Measurements from ENCODE around the gene NT5C3A. TPM values are rescaled to one million over a fixed set of nuclear protein-coding genes. Genes with fewer than 3 reads are reported as not detected.

Gene NT5C3A
- total RNA-seq (2014; rRNA removed; shearing (Covaris generic)) (28.5 and 36.8 TPM in 2 replicates), polyA plus RNA-seq (2016; fragmentation: Nextera tagmentation; extraction: Ambion mirVana) (42.8 and 45.8 TPM in 2 replicates)
- long read RNA-seq, transcript NT5C3A-201 (9 exons, 1,704 nt), result major isoform, 33 of 77 reads
- long read RNA-seq, transcript NT5C3A-204 (10 exons, 1,759 nt), result minor isoform, 25 of 77 reads
- long read RNA-seq, partial matches to known transcripts, result 11 of 77 reads
- long read RNA-seq, other reads (novel, unspliced or antisense), result 8 of 77 reads

DNA sequence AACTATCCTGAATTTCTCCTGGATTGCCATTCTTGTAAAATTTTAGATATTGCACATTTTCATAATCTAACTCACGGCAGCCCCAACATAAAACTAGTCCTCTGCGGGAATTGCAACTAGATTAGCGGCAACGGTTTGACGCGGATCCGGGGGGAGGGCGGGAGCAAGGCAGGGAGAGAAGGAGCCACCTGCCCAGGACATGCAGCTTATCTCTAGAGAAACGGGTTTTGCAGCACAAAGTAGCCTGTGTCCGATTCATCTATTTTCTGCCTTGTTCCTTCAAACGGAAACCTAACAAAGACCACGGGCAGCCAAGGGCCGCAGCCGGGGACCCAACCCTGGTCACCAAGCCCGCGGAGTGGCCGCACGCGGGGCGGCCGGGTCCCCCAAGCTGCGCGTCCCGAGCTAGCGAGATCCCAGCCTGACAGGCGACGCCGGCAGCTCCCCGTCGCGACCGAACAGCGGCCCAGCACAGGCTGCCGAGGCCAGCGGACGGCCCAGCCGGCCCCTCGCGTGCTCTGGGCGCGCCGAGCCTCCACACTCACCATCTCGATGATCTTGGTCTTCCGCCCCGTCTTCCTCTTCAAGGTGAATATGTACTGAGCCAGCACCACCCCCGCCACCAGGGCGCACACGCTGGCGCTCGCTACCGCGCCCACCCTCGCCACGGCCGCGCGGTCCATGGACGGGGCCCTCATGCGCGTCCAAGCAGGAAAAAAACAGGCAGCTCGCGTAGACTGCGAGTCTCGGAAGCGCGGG lies at the start of gene NT5C3A:
NT5C3A (minus strand) TSS at position 754 of the 759 bp plus-strand sequence; CDS start at position 683, 71 bp downstream.
- H3F3A ChIP-seq (replicated peaks; ENCODE audit: low read depth), result no peaks in the 10 kb centered on the region
- DNase-seq (ENCODE audit: low spot score), result peak; percentile 64
- peaks cover 33% of the 10 kb centered on the region for H3K9me3 Mint-ChIP-seq
- H3K79me2 ChIP-seq (replicated peaks; ENCODE audit: insufficient read depth), result peaks cover 51% of the 10 kb centered on the region
- H3K4me2 ChIP-seq, result peak within 1 kb of the TSS; percentile 81
- peaks cover 17% of the 10 kb centered on the region; the same call in 1 of the 2 replicates for H3K4me1 ChIP-seq (ENCODE audit: insufficient read depth)
- H3K36me3 Mint-ChIP-seq (ENCODE audit: low read depth), result peaks cover 24% of the 10 kb centered on the region
- peak within 1 kb of the TSS; percentile 56 for H3K27ac ChIP-seq (ENCODE audit: low read depth)
- H3K4me1 Mint-ChIP-seq, result peaks cover 15% of the 10 kb centered on the region
- ATAC-seq, result peak; percentile 49
- peak within 1 kb of the TSS; percentile 96 for H3K27ac Mint-ChIP-seq
- H3K36me3 ChIP-seq (ENCODE audit: insufficient read depth), result no peaks in the 10 kb centered on the region
- peaks cover 4% of the 10 kb centered on the region; the same call in 1 of the 2 replicates for H3K9me2 ChIP-seq (ENCODE audit: insufficient read depth)
- TF ChIP-seq POLR2AphosphoS5 (IDR thresholded peaks at IDR 0.05; ENCODE audit: low read depth) (peak; percentile 71), NANOG (IDR thresholded peaks at IDR 0.05; ENCODE audit: borderline replicate concordance) (no peak), EZH2phosphoT487 (IDR thresholded peaks at IDR 0.05; ENCODE audit: unreplicated experiment) (no peak), STAT1 (IDR thresholded peaks at IDR 0.05; ENCODE audit: unreplicated experiment) (no peak), EZH2 (IDR thresholded peaks at IDR 0.05; ENCODE audit: low read depth, unreplicated experiment) (no peak)
- peak within 1 kb of the TSS; percentile 94 for H3K4me3 Mint-ChIP-seq
- H3K27me3 Mint-ChIP-seq (ENCODE audit: insufficient read depth, low read depth, poor library complexity), result peaks cover 6% of the 10 kb centered on the region
- H4K20me1 ChIP-seq (replicated peaks; ENCODE audit: insufficient read depth), result peaks cover 34% of the 10 kb centered on the region
- H3K27me3 ChIP-seq (ENCODE audit: insufficient read depth), result no peaks in the 10 kb centered on the region
- peak within 1 kb of the TSS; percentile 83 for H2AFZ ChIP-seq
- H3K4me3 ChIP-seq, result peak within 1 kb of the TSS; percentile 73

DNA sequence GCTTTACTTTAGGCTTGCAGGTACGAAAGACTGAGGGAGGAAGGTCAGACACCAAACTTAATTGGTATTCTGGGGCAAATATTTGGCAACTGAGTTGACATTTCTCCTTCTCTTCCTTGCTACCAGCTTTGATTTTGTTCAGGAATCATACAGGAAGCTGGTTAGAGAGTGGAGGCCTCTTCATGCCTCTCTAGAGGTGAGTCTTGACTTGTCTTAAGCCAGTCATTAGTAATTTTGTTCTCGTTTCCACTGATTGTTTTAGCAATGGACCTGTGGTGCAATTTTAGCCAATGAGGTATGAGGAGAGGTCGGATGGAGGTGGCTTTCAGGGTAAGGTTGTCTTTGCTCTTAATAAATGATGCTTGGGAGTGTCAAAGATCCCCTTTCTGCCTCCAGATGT lies 49.0 kb upstream of the NT5C3A start:
- Mint-ChIP-seq H3K27ac (no peak overlapping the region), H3K4me3 (no peak overlapping the region), H3K9me3 (no peaks in the 10 kb centered on the region), H3K27me3 (ENCODE audit: insufficient read depth, low read depth, poor library complexity) (peaks cover 6% of the 10 kb centered on the region), H3K4me1 (peaks cover 25% of the 10 kb centered on the region; the same call in 2 of the 3 replicates), H3K36me3 (ENCODE audit: low read depth) (no peaks in the 10 kb centered on the region)
- Histone ChIP-seq H3K36me3 (ENCODE audit: insufficient read depth) (no peaks in the 10 kb centered on the region), H3K4me1 (ENCODE audit: insufficient read depth) (peaks cover 11% of the 10 kb centered on the region), H4K20me1 (replicated peaks; ENCODE audit: insufficient read depth) (peaks cover 13% of the 10 kb centered on the region), H3K4me2 (no peak overlapping the region), H3F3A (replicated peaks; ENCODE audit: low read depth) (0 out of 2 replicates have a peak, but pooled peaks cover 3% of the 10 kb centered on the region), H3K9me2 (ENCODE audit: insufficient read depth) (no peaks in the 10 kb centered on the region), H3K27ac (ENCODE audit: low read depth) (no peak overlapping the region), H3K79me2 (replicated peaks; ENCODE audit: insufficient read depth) (peaks cover 19% of the 10 kb centered on the region), H3K4me3 (no peak overlapping the region), H3K27me3 (ENCODE audit: insufficient read depth) (peaks cover 17% of the 10 kb centered on the region), H2AFZ (no peak overlapping the region)
- ATAC-seq (no peak), DNase-seq (ENCODE audit: low spot score) (no peak)
- TF ChIP-seq POLR2AphosphoS5 (IDR thresholded peaks at IDR 0.05; ENCODE audit: low read depth), result no peak
- TF ChIP-seq, protein P1, sequence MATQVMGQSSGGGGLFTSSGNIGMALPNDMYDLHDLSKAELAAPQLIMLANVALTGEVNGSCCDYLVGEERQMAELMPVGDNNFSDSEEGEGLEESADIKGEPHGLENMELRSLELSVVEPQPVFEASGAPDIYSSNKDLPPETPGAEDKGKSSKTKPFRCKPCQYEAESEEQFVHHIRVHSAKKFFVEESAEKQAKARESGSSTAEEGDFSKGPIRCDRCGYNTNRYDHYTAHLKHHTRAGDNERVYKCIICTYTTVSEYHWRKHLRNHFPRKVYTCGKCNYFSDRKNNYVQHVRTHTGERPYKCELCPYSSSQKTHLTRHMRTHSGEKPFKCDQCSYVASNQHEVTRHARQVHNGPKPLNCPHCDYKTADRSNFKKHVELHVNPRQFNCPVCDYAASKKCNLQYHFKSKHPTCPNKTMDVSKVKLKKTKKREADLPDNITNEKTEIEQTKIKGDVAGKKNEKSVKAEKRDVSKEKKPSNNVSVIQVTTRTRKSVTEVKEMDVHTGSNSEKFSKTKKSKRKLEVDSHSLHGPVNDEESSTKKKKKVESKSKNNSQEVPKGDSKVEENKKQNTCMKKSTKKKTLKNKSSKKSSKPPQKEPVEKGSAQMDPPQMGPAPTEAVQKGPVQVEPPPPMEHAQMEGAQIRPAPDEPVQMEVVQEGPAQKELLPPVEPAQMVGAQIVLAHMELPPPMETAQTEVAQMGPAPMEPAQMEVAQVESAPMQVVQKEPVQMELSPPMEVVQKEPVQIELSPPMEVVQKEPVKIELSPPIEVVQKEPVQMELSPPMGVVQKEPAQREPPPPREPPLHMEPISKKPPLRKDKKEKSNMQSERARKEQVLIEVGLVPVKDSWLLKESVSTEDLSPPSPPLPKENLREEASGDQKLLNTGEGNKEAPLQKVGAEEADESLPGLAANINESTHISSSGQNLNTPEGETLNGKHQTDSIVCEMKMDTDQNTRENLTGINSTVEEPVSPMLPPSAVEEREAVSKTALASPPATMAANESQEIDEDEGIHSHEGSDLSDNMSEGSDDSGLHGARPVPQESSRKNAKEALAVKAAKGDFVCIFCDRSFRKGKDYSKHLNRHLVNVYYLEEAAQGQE (IDR thresholded peaks at IDR 0.05; ENCODE audit: unreplicated experiment), result no peak
- no peak for TF ChIP-seq EZH2 (IDR thresholded peaks at IDR 0.05; ENCODE audit: low read depth, unreplicated experiment)
- no peak for TF ChIP-seq CREB1 (CRISPR knock-in tag; IDR thresholded peaks at IDR 0.05; ENCODE audit: low read depth)
- TF ChIP-seq NANOG (IDR thresholded peaks at IDR 0.05; ENCODE audit: borderline replicate concordance), result no peak
- TF ChIP-seq, protein P2, sequence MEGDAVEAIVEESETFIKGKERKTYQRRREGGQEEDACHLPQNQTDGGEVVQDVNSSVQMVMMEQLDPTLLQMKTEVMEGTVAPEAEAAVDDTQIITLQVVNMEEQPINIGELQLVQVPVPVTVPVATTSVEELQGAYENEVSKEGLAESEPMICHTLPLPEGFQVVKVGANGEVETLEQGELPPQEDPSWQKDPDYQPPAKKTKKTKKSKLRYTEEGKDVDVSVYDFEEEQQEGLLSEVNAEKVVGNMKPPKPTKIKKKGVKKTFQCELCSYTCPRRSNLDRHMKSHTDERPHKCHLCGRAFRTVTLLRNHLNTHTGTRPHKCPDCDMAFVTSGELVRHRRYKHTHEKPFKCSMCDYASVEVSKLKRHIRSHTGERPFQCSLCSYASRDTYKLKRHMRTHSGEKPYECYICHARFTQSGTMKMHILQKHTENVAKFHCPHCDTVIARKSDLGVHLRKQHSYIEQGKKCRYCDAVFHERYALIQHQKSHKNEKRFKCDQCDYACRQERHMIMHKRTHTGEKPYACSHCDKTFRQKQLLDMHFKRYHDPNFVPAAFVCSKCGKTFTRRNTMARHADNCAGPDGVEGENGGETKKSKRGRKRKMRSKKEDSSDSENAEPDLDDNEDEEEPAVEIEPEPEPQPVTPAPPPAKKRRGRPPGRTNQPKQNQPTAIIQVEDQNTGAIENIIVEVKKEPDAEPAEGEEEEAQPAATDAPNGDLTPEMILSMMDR (conservative IDR thresholded peaks at IDR 0.05; ENCODE audit: low read depth in 2 of 2), result no peak
- TF ChIP-seq EZH2phosphoT487 (IDR thresholded peaks at IDR 0.05; ENCODE audit: unreplicated experiment), result no peak
- no peak for TF ChIP-seq ZNF114 (CRISPR knock-in tag; IDR thresholded peaks at IDR 0.05)
- no peak for TF ChIP-seq ZNF331 (CRISPR knock-in tag; IDR thresholded peaks at IDR 0.05; ENCODE audit: low read depth)
- TF ChIP-seq JUNB (IDR thresholded peaks at IDR 0.05; ENCODE audit: unreplicated experiment), result no peak
- TF ChIP-seq, protein P3, sequence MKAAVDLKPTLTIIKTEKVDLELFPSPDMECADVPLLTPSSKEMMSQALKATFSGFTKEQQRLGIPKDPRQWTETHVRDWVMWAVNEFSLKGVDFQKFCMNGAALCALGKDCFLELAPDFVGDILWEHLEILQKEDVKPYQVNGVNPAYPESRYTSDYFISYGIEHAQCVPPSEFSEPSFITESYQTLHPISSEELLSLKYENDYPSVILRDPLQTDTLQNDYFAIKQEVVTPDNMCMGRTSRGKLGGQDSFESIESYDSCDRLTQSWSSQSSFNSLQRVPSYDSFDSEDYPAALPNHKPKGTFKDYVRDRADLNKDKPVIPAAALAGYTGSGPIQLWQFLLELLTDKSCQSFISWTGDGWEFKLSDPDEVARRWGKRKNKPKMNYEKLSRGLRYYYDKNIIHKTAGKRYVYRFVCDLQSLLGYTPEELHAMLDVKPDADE (IDR thresholded peaks at IDR 0.05), result no peak

Data from GM23338 (cell line).